ENCODE data around the gene RPL22.

The RPL22 gene

DNA sequence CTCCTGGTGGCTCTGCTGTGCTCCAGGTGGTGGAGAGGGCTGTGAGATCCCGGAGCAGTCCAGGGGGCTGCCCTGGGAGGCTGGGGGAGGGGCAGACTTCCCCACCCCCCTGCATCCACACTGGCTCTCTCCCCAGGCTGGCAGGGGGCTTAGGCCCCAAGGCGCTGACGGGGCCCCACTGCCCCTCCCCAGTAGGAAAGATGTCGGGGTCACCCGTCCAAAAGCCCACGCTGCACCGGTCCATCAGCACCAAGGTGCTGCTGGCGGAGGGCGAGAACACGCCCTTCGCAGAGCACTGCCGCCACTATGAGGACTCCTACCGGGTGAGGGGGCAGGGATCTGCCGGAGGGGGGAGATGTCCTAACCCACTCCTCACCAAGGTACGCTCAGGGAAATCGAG is 12.3 kb upstream of the RPL22 start:
- DNase-seq (ENCODE audit: low spot score): no peak
- TF ChIP-seq, protein P1, sequence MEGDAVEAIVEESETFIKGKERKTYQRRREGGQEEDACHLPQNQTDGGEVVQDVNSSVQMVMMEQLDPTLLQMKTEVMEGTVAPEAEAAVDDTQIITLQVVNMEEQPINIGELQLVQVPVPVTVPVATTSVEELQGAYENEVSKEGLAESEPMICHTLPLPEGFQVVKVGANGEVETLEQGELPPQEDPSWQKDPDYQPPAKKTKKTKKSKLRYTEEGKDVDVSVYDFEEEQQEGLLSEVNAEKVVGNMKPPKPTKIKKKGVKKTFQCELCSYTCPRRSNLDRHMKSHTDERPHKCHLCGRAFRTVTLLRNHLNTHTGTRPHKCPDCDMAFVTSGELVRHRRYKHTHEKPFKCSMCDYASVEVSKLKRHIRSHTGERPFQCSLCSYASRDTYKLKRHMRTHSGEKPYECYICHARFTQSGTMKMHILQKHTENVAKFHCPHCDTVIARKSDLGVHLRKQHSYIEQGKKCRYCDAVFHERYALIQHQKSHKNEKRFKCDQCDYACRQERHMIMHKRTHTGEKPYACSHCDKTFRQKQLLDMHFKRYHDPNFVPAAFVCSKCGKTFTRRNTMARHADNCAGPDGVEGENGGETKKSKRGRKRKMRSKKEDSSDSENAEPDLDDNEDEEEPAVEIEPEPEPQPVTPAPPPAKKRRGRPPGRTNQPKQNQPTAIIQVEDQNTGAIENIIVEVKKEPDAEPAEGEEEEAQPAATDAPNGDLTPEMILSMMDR (IDR thresholded peaks at IDR 0.05; ENCODE audit: extremely low read depth, missing control alignments): no peak

DNA sequence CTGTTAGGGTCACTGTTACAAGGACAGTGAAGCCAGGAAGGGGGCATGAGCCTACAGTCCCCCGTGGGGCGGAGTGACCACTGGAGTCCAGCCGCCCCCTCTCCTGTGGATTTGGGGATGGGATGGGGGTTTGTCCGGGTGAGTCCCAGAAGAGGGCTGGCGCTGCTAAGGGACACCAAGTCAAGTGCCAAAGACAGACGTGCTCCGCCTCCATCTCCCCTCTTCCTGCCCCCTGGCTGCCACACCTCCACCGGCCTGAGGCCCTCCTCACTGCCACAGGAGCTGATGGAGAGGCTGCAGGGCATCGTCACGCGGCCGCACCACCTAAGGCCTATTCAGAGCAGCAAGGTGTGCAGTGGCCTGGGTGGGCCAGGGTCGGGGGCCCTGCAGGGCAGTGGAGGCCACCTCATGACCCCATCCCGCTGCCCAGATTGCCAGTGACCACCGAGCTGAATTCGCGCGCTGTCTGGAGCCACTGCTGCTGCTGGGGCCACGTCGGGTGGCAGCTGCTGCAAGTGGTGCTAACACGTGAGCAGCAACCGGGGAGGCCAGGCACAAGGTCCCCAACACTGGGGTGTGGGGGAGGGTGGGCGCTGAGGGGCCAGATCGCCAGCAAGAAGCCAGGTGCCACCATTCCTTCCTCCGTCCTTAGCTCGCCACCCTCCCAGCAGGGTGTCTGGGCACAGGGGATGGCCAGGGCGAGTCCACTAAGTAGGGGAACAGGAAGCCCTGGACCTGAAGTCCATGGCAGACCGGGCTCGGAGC is 11.4 kb upstream of the RPL22 start:
- TF ChIP-seq, protein P1 (IDR thresholded peaks at IDR 0.05; ENCODE audit: extremely low read depth, missing control alignments): no peak
- DNase-seq (ENCODE audit: low spot score): no peak

DNA sequence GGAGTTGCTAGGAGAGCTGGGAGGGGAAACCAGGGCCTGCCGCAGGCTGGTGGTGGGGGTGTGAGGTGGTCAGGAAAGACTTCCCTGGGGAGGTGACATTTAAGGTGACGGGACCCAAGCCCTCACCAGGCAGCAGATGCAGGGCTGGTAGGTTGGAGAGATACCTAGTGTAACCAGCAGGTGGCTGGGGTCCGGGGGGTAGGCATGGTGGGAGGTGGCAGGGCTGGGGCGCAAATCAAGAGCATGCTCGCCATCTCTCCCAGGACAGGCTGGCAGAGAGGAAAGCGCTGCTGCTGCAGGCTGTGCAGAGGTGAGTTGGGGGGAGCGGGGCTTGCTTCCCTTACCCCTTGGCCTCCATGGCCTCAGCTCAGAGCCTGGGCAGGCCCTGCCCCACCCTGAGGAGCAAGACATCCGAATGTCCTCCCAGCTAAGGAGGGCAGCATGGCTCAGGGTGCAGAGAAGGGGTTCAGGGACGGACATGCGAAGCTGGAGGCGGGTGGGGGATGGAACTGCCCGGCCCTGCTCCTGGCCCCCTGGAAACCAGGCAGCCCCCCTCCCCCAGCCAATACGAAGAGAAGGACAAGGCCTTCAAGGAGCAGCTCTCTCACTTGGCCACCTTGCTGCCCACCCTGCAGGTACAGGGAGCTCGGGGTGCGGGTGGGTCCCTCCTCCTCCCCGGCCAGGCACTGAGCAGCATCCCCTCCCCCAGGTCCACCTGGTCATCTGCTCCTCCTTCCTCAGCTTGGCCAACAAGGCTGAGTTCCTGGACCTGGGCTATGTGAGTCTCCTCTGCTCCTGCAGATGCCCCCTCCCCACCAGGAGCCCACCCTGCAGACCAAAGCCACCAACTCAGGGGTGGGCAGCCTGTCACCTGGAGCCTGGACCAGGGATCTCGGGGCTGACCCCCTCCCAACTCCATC is 10.5 kb upstream of the RPL22 start:
- peak; percentile 34 for DNase-seq (ENCODE audit: low spot score)

DNA sequence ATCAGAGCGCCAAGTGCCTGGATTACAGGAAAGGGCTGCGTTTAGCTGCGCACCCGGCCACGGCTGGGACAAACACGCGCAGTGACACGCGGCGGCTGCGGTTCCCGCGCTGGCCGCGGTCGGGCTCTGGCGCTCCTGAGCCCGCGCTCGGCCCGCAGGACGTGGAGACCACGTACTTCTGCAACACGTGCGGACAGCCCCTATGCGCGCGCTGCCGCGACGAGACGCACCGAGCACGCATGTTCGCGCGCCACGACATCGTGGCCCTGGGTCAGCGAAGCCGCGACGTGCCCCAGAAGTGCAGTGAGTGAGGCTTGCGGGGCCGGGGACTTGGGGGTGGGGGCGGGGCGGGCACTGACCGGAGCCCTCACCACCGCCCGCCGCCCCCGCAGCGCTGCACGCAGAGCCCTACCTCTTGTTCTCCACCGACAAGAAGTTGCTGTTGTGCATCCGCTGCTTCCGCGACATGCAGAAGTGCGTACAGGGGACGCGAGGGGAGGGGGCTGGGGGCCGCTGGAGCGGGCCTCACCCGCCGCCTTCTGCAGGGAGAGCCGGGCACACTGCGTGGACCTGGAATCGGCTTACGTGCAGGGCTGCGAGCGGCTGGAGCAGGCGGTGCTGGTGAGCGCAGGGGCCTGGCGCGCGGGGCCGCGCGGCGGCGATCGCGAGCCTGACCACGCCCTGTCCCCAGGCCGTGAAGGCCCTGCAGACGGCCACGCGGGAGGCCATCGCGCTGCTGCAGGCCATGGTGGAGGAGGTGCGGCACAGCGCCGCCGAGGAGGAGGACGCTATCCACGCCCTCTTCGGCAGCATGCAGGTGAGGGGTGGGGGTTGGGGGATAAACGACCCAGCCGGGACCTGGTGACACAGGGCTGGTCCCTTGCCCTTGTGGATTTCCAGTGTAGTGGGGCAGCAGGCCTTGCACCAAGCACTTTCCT is 9.6 kb upstream of the RPL22 start:
- DNase-seq (ENCODE audit: low spot score): peak; percentile 80
- TF ChIP-seq, protein P1 (IDR thresholded peaks at IDR 0.05; ENCODE audit: extremely low read depth, missing control alignments): peak; percentile 64

More for the DNA sequence above, 10.5 kb upstream of the RPL22 start:
- TF ChIP-seq, protein P1 (IDR thresholded peaks at IDR 0.05; ENCODE audit: extremely low read depth, missing control alignments): no peak

DNA sequence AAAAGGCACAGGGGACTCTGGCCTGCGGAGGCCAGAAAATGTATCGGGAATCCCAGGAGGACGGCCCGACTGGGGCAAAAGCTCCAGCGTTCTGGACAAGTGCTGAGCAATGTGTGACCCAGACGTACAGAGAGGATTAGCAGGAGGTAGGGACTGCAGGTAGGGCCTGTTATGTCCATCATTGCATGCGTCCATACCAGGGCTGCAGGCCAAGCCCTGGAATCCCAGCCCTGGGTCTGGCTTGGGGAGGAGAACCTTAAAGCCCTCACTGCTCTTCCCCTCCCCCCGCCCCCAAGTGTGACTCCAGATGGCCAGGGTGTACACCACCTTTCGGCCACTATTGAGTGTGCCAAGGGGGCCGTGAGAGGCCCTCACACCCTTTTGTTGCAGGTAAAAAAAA is 8.5 kb upstream of the RPL22 start:
- TF ChIP-seq, protein P1 (IDR thresholded peaks at IDR 0.05; ENCODE audit: extremely low read depth, missing control alignments): no peak
- DNase-seq (ENCODE audit: low spot score): no peak

DNA sequence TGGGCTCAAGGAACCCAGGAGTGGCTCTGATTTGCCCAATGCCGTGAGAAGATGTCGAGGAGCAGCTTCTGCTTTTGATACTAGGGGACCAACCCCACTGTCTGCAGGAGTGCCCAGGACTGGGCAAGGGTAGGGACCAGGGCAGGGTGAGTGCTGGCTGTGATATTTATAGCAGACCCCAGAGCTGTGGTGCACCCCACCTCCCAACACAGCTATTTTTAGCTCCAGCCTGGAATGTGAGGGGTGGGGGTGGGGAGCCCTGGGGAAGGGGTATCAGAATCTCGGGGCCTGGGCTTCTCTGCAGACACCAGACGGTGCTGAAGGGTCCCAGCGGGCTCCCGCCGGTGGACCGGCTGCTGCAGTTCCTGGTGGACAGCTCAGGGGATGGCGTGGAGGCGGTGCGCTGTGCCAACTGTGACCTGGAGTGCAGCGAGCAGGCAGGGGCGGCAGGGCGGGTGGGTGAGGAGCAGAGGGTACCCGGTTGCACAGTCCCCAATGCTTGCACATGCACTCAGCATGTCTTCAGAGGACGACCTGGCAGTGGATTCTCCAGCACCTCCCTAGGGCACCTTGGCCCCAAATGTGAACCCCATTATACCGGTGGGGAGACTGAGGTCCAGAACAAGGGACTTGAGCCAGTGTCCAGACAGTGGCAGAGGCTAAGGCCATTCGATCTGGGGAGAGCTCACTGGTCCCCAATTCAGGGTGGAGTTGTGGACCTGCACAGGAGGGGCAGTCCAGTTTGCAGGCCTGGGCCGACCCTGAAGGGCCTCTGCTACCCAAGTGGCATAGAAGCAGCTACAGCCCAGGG is 7.9 kb upstream of the RPL22 start:
- TF ChIP-seq, protein P1 (IDR thresholded peaks at IDR 0.05; ENCODE audit: extremely low read depth, missing control alignments): no peak
- no peak for DNase-seq (ENCODE audit: low spot score)
